HG02884 (cell line): ENCODE results near the gene ASPDH.
"Not testable (repeated sequence)": the region's sequence is repeated elsewhere in the genome, so short reads cannot be mapped to it uniquely, and the experiment has no call there.

ENCODE experiments used
- ATAC-seq: cut with Tn5 transposase; IDR thresholded peaks from one replicate; pipeline ENCODE4 v1.9.1; 2021; ENCODE audit warnings: mild to moderate bottlenecking, moderate library complexity; ENCODE audit not compliant: unreplicated experiment

The ASPDH gene

DNA sequence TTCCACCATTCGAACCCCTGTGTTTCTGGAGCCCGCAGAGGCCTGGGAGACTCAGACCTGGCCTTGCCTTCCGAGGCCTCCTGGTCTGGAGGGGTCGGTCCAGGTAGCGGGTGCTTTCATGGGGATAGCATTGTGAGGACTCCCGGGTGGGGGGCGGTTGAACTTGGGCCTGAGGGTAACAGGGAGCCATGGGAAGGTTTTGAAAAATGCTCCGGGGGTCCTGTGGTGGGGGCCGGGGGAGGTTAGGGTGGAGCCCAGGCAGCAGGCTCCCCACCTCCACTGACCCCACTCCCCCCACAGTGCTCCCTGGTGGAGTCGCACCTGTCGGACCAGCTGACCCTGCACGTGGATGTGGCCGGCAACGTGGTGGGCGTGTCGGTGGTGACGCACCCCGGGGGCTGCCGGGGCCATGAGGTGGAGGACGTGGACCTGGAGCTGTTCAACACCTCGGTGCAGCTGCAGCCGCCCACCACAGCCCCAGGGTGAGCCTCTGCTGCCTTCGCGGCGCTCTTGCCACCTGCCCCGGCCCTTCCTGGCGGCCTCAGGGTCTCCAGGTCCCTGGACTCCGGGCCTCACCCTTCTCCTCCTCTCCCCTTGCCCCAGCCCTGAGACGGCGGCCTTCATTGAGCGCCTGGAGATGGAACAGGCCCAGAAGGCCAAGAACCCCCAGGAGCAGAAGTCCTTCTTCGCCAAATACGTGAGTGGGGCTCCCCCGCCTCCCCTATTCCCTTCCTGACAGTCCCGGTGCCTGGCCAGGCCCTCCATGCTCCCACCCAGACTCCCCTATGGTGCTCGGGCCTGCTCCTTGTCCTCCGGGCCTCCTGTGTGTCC, 33.2 kb downstream of the ASPDH start:
- no peak for ATAC-seq

DNA sequence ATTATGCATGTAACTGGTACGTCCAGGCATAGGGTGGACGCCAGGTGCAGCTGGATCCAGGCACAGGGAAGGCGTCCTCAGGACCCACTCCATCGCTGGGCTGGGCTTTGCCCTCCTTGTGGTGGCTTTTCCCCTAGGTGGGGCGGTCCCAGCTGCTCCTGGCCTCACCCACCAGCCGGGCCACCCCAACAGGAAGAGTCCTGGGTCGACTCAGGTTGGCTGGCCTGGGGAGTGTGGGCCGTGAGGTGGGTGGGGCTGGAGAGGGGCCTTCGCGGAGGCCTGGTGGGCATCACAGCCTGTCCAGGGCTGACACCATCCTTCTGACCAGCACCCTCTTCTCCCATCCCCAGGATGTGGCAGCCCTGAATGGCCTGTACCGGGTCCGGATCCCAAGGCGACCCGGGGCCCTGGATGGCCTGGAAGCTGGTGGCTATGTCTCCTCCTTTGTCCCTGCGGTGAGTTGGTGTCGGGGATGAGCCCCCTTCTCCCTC, 33.9 kb downstream of the ASPDH start:
- ATAC-seq, result no peak

DNA sequence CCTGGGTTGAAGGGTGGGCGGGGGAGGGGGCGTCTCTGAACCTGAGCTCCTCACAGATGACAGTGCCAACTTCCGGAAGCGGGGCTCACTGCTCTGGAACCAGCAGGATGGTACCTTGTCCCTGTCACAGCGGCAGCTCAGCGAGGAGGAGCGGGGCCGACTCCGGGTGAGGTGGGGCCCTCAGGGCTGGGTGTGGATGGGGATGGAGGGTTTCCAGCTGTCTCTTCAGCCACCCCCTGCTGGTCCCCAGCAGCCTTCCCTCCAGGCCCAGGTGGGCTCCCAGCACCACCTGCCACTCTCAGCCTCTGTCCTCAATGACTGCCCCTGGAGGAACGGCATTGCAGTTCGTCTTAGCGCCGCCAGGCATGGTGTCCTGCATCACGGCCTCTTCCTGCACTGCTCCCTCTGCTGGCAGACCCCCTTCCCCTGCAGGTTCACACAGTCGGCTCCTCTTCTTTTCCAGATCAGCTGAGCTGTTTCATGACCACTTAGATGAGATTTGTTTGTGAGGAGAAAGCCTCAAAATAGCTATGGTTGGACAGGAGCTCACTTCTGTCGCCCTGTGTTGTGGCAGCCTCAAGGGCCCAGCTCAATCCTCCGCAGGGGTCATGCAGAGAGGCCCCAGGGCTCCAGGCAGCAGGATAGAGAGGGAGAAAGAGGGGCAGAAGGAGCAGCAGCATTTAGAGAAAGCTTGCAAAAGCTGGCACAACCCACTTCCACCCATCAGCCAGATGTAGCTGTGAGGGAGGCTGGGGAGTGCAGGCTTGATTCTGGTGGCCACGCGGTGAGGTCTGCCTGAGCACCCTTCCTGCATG, 34.6 kb downstream of the ASPDH start:
- no peak for ATAC-seq

DNA sequence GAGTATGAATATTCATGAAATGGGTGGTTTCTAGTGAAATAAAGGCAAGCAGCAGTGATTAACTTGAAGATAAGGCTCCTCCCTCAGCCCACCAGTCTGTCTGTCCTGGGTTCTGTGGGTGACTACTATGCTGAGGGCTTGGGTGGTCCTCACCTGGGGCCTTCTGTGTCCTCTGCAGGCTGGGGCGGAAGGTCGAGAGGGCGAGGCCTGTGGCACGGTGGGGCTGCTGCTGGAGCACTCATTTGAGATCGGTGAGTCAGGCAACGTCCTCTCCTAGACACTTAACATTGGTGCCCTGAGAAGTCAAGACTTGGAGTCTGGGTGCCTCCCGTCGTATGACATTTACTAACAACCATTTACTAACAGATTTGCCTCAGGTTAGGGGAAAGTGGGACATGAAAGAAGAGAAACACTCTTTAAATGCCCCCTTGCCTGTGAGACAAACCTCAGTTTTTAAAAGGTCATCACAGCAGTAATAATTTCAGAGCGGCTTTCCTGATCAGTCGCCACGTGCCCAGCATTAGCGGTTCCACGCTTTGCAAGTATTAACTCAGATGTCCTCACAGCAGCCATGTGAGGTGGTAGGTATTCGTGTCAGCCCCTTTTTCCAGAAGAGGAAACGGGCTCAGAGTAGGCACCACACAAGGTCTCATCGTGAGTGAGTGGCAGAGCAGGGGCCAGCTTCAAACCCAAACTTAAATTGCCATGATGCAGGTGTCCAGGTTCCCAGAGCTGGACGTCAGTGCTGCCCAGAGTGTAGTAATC, 35.8 kb downstream of the ASPDH start:
- ATAC-seq, result no peak

DNA sequence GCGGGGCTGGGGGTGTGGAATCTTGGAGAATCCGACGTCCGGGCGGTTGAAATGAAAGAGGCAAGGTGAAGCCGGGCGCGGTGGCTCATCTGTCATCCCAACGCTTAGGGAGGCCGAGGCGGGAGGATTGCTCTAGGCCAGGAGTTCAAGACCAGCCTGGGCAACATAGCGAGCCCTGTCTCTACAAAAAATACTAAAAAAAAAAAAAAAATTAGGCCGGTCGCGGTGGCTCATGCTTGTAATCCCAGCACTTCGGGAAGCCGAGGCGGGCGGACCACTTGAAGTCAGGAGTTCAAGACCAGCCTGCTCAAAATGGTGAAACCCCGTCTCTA, 36.8 kb downstream of the ASPDH start:
- no peak for ATAC-seq

DNA sequence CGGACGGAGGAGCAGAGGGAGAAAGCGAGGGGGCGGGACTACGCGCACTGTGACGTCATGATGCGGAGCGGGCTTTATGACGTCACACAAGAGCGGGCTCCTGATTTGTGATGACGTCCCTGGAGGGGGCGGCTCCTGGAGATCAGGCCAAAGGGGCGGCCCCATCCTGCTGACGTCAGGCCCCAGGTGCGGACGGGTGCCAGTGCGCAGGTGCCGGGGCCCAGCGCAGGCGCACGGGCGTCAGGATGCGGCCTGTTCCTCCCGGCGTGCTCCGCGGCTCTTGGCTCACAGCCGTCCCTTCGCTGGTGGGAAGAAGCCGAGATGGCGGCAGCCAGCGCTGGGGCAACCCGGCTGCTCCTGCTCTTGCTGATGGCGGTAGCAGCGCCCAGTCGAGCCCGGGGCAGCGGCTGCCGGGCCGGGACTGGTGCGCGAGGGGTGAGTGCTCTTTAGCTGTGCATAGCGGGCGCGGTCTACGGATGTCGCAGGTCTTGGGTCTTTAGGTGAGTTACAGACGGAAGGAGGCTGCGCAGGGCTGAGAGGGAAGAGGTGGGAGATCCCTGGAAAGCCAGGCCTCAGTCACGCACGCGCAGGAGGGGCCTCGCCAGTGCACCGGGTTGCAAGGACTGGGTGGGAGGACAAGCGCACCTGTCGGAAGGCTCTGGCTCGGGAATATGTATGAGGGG, 37.3 kb downstream of the ASPDH start, which contains the start of the genes EMC10 and GARIN5A:
EMC10 (plus strand) TSS at position 284 of the 683 bp plus-strand sequence; CDS start at position 322, 38 bp downstream.
GARIN5A (minus strand) TSS at position 625 of the 683 bp plus-strand sequence; CDS start at position 165, 460 bp downstream.
- ATAC-seq, result peak; percentile 78

DNA sequence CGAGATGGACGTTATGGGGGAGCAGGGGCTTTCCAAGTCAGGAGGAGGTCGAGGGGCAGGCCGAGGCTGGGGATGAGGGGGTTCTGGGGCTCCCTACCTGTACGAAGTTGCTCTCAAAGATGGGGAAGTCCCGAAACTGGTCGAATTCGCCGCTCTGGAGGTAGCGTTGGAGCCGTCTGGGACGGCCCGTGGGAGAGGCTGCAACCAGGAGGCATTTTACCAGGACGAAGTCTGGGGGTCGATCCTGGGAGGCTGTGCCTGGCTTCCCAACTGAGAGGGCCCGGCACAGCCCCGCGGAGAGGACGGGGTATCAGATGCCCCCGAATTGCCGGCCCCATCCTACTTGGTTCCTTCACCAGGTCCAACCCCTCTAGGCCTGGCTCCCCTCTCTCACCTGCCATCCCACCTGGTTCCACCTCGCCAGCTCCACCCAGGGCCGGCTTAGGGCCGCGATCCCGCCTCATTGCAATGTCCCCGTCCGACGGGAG, 37.9 kb downstream of the ASPDH start:
- ATAC-seq, result no peak

DNA sequence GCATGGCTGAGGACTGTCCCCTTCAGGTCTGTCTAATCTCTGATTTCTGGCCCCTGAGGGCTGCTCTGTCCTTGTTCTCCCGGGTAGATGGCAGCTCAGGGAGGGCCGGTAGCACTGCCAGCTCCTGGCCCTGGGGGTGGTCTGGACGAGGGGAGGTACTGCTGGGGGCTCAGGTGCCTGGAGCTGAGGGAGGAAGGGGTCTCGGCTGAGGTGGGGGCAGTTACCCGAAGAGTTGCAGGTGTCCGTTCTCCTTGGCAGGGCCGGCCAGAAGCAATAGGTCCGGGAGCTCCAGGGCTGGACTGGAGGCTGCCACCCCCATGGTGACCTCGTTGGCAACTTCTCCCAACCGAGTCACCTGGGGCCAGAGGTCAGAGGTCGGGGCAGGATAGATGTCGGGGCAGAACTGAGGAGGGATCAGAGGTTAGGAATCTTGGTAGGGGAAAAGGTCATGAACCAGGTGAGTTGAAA, 38.6 kb downstream of the ASPDH start:
- no peak for ATAC-seq

DNA sequence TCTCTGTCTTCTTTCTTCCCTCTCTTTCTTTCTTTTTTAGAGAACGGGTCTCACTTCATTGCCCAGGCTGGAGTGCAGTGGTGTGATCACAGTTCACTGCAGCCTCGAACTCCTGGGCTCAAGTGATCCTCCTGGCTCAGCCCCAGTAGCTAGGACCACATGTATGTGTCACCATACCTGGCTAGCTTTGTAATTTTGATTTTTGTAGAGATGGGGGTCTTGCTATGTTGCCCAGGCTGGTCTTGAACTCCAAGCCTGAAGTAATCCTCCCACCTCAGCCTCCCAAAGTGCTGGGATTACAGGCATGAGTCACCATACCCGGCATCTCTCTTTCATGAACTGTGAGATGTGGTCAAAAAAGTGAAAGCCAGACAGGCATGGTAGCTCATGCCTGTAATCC, 40.4 kb downstream of the ASPDH start:
- not testable (repeated sequence) for ATAC-seq

DNA sequence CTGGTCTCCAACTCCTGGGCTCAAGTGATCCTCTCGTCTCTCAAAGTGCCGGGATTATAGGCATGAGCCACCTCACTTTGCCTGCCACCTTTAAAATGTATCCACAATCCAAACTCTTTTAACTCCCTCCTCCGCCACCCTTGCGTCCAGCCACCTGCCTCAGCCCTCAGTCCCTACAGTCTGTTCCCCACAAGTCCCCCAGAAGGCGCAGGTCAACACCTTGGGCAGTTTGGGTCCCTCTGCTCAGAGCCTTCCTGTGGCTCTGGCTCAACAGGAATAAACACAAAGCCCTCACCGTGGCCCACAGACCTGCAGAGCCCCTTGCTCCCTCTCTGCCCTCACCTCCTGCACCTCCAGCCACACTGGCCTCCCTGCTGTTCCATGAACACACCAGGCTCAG, 44.9 kb downstream of the ASPDH start:
- no peak for ATAC-seq

DNA sequence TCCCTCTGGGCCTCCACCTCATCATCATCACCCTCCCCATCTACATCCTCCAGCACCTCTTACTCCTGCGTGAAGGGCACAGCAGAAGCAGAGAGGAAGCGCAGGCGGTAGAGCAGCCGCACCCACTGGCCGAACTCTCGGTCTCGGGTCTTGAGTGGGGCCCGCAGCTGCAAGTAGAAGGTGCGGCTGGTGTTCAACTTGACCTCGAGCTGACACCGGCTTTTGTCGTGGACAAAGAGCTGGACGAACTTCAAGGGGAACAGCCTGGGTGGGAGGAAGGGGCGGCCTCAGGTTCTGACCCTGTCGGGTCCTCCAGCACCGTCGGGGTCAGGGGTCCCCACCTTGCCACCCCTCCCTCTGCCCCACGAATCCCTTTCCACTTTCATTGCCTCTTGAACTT, 46.1 kb downstream of the ASPDH start:
- ATAC-seq, result no peak

DNA sequence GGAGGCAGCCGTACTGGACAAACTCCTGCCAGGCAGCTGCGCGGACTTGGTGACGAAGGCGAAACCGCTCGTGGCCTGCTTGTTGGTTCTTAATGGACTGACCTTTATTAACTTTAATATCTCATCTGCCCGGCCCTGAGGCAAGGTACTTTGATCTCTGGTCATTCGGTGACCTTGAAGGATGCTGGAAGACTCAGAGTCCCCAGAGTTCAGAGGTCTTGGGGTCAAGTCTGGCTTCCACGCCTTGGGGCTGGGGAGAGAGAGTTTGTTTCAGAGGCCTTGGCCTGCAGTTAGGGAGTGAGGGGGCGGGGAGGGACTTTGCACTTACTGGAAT, 47.0 kb downstream of the ASPDH start:
- ATAC-seq, result no peak

DNA sequence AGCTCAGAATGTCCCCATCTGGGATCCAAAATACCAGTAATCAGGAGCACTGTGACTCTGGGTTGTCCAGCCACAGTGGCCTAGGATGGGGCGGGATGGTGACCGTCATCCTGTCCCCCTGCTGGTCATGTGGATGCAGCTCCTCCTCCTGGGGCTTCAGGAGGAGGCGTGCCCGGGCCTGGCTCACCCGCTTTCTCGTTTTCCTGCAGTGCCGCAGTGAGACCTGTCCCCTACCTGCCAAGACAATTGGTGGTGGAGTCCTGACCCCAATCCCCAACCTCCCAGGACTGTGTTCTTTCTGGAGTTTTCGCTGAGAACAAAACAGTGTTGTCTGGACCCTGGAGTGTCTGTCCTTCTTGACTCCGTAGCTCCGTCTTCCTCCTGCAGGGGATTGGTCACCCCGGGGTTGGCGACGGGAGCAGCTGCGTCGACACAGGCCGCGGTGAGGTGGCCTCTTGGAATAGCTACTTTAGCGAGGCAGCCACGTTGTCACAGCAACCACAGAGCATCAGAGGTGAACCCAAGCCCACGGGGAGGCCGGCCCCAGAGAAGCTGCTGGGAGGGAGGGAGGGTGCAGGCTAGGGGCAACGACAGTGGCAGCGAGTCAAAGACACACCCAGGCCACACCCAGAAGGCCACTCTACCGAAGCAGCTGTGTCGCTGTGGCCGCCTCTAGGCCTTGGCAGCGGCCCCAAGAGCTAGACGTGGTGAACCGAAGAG, 47.6 kb downstream of the ASPDH start:
- no peak for ATAC-seq

DNA sequence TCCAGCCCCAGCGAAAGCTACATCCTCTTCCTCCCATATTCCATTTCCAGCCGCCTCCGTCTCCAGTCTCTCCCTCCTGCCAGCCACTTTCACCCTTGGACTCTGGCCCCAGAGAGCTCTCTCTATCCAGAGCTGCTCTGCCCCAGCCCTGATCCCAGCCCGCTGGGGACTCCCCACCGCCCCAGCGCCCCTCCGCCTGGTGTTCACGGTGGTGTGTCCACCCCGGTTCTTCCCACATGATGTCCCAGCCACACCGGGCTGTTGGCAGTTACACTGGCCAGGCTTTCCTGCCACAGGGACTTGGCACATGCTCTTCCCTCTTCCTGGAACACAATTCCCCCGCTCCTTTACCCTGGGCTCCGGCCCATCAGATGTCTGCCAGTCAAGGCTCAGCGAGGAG, 48.7 kb downstream of the ASPDH start:
- ATAC-seq, result no peak

DNA sequence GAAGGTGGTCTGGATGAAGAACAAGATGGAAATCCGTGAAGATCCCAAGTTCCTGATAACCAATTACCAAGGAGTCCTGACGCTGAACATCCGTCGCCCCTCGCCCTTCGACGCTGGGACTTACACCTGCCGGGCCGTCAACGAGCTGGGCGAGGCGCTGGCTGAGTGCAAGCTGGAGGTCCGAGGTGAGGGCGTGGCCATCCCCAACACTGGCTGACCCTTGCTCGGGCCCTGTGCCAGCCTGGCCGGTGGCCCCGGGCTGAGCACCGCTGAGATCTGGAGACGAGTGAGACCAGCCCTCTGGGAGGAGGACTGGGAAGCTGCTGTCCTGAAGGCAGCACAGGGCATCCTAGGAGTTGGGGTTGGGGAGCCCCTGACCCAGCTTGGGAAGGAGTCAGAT, 49.4 kb downstream of the ASPDH start:
- no peak for ATAC-seq

DNA sequence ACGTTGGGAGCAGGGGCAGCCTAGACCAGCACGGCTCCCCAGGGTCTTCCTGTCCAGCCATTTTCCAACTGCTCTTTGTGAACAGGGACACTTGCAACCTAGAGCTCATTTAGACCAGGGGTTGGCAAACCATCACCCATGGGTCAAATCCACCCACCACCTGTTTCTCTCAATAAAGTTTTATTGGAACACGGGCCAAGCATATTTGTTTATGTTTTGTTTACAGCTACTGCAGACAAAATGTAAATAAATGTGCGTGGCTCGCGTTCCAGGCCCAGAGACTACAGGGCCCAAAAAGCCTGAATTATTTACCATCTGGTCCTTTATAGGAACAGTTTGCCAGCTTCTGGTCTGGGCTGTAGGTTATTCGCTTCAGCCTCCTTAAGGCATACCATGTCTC, 50.7 kb downstream of the ASPDH start:
- ATAC-seq, result no peak
